ENCODE measurements around the gene TMEFF2.

TMEFF2 gene

GRCh38 chr2:191912764-191913163 lies 282.0 kb downstream of the TMEFF2 start:
- ChIA-PET CTCF (interaction anchor here (1.0 to 1.5 kb wide), 2 partner anchors 101 to 250 kb away, joined by 3 to 4 read pairs; no protein-coding TSS in a partner anchor), POLR2A (no interaction called here)
- Histone ChIP-seq H3K36me3 (ENCODE audit: control insufficient read depth in 2 of 2, insufficient read depth in 1 of 2, low read length in 2 of 2) (no peaks in the 10 kb centered on the region), H3K9me3 (ENCODE audit: control insufficient read depth, insufficient read depth, low read depth, low read length) (no peaks in the 10 kb centered on the region), H3K27ac (ENCODE audit: extremely low read depth, low read depth, low read length) (no peak overlapping the region), H3K4me1 (ENCODE audit: control insufficient read depth, insufficient read depth, low read length) (no peaks in the 10 kb centered on the region), H3K4me3 (ENCODE audit: low read depth, low read length) (no peak overlapping the region)
- TF ChIP-seq ZNF830 (tag by site-specific recombination; IDR thresholded peaks at IDR 0.05; ENCODE audit: low read depth) (no peak), ZNF391 (tag by site-specific recombination; IDR thresholded peaks at IDR 0.05; ENCODE audit: borderline replicate concordance, low read depth) (no peak), KLF17 (tag by site-specific recombination; IDR thresholded peaks at IDR 0.05) (no peak), ZNF350 (tag by site-specific recombination; IDR thresholded peaks at IDR 0.05) (no peak), GLIS1 (tag by site-specific recombination; IDR thresholded peaks at IDR 0.05) (no peak), KLF7 (tag by site-specific recombination; IDR thresholded peaks at IDR 0.05; ENCODE audit: borderline replicate concordance) (no peak), ZNF560 (tag by site-specific recombination; IDR thresholded peaks at IDR 0.05; ENCODE audit: borderline replicate concordance) (no peak), ZNF16 (tag by site-specific recombination; IDR thresholded peaks at IDR 0.05; ENCODE audit: low read depth) (no peak), ZNF366 (tag by site-specific recombination; conservative IDR thresholded peaks at IDR 0.05) (no peak), ZNF184 (tag by site-specific recombination; IDR thresholded peaks at IDR 0.05) (no peak), ZNF354C (tag by site-specific recombination; IDR thresholded peaks at IDR 0.05; ENCODE audit: borderline replicate concordance, low read depth) (no peak), ZNF211 (tag by site-specific recombination; IDR thresholded peaks at IDR 0.05; ENCODE audit: low read depth) (no peak), ZNF518A (tag by site-specific recombination; conservative IDR thresholded peaks at IDR 0.05; ENCODE audit: low read depth) (no peak), ZNF513 (tag by site-specific recombination; IDR thresholded peaks at IDR 0.05) (no peak), ZNF133 (tag by site-specific recombination; IDR thresholded peaks at IDR 0.05) (no peak), REST (tag by site-specific recombination; IDR thresholded peaks at IDR 0.05) (no peak), ZSCAN5A (tag by site-specific recombination; IDR thresholded peaks at IDR 0.05) (no peak), ZNF48 (tag by site-specific recombination; IDR thresholded peaks at IDR 0.05) (no peak), ZNF529 (tag by site-specific recombination; IDR thresholded peaks at IDR 0.05; ENCODE audit: insufficient replicate concordance) (no peak), HIC1 (tag by site-specific recombination; IDR thresholded peaks at IDR 0.05) (no peak)

Measured in HEK293 (cell line).